HG03025 (cell line): ENCODE data around the gene TTC1.
"Not testable (repeated sequence)": the region's sequence is repeated elsewhere in the genome, so short reads cannot be mapped to it uniquely, and the experiment has no call there.

Experiments
- ATAC-seq: cut with Tn5 transposase; IDR thresholded peaks from one replicate; pipeline ENCODE4 v1.9.1; 2021; ENCODE audit warnings: mild to moderate bottlenecking, moderate library complexity; ENCODE audit not compliant: unreplicated experiment, low FRiP score

The TTC1 gene

DNA sequence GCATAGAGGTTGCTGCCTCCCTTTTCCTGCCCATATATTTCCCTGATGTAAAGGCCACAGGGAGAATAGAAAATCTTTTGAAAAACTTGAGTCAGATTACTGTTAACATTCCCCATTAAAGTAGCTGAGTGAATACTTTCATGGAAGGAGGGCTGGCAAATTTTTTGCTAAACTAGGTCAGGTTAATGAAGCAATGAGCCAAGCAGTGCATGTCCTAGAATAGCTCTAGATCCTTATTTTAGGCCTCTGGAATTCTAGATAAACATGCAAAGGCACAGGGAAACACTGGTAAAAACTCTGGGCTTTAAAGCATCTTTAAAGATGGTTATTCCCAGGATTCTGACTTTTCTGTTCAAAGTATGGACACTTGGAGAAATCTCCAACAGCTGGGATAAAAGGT is 27.9 kb downstream of the TTC1 start:
- no peak for ATAC-seq

DNA sequence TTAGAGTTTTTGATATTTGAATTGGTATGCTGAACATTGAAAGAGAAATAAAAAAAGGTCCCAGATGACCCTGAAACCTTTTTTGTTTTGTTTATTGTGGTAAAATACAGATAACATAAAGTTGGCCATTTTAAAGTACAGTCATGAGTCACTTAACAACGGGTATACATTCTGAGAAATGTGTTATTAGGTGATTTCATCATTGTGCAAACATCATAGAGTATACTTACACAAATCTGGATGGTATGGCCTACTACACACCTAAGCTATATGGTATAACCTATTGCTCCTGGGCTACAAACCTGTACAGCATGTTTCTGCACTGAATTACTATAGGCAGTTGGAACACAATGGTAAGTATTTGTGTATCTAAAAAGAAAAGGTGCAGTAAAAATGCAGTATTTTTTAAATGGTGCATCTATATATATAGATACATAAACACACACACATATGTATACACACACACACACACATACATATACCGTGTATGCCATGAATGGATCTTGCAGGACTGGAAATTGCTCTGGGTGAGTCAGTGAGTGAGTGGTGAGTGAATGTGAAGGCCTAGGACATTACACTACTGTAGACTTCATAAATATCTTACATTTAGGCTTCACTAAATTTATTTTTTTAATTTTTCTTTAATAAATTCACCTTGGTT is 31.0 kb downstream of the TTC1 start:
- no peak for ATAC-seq

DNA sequence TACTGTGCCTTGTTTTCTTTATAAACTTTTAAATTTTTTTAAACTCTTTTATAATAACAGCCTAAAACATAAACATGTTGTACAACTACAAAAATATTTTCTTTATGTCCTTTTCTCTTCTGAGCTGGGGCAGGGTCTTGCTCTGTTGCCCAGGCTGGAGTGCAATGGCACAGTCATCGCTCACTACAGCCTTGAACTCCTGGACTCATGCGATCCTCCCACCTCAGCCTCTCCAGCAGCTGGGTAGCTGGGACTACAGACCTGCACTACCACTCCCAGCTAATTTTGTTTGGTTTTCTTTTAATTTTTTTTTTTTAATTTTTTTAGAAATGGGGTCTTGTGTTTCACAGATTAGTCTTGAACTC is 31.5 kb downstream of the TTC1 start:
- no peak for ATAC-seq

DNA sequence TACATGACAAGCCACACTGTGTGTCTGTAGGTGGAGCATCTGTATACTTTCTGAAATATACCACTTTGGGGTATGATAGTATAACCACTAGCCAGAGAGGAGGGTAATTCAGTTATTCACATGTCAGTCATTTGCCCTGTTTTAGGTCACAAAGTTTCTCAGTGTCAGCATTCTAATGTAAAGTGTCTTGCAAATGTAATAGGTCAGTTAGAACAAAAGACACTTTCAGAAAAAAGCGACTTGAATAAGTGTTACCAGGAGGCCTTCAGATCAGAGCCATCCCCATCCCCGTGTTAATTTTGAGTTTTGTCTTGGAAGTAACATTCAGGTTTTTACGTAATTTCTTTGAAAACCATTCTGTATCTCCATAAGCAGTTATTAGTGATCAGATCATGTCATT is 33.7 kb downstream of the TTC1 start:
- ATAC-seq, result no peak

DNA sequence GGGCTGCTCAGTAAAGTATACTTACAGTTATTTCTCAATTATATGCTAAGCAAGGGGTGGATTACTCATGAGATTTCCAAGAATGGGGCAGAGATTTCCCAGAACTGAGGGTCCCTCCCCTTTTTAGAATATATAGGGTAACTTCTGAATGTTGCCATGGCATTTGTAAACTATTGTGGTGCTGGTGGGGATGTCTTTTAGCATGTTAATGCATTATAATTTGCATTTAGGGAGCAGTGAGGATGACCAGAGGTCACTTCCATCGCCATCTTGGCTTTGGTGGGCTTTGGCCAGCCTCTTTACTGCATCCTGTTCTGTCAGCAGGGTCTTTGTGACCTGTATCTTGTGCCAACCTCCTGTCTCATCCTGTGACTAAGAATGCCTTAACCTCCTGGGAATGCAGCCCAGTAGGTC is 35.5 kb downstream of the TTC1 start:
- no peak for ATAC-seq

DNA sequence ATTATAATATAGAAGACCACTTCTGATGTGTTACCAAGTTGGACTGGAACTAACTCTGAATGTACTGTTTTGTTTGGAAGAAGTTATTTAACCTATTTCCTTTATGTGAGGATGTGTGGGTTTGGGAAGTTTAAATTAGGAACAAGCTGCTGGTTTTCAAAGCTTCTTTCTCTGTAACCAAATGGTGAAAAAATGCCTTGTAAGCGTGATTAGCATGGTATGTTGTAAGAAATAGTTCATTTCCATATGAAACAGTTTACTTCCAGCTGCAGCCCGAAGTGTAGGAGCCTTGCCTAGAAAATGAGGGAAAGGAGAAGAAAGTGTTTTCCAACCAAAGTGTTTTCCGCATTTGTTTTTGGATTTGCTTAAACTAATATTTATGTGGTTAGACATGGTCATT is 36.0 kb downstream of the TTC1 start:
- ATAC-seq, result no peak

DNA sequence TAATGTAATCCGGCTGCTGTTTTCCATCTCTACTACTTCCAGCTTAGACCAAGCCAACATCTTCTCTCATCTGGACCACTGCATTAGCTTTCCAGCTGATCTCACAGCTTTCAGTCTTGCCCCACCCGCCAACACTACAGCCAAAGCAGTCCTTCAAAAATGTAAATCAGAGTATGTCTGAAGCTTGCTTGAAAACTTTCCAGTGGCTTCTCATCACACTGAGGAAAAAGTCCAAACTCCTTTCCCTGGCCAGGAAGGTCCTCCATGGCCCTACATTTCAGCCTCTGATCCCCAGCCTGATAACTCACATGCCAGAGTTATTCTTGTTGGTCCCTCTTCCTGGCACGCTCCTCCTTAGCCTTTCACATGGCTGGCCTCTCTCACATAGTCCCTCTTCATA is 38.5 kb downstream of the TTC1 start:
- ATAC-seq, result no peak

DNA sequence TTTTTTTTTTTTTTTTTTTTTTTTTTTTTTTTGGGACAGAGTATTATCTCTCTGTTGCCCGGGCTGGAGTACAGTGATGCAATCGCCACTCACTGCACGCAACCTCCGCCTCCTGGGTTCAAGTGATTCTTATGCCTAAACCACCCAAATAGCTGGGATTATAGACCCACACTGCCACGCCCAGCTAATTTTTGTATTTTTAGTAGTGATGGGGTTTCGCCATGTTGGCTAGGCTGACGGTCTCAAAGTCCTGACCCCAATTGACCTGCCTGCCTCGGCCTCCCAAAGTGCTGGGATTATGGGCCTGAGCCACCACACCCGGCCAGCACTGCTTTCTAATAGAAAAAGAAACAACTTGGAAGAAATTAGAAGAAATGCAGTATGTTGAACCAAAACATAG is 39.2 kb downstream of the TTC1 start:
- ATAC-seq, result no peak

DNA sequence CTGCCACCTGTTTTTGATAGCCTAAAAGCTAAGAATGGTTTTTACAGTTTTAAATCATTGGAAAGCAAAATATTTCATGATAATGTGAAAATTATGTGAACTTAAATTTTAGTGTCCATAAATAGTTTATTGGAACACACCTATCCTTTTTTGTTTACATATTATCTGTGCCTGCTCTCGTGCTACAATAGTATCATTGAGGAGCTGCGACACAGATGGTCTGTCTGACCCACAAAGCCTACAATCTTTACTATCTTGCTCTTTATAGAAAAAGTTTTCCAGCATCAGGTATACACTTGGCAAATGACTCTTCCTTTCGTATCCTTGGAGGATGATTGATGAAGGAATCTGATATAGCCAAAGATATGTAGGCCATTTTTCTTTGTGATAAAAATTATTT is 40.2 kb downstream of the TTC1 start:
- ATAC-seq, result no peak

DNA sequence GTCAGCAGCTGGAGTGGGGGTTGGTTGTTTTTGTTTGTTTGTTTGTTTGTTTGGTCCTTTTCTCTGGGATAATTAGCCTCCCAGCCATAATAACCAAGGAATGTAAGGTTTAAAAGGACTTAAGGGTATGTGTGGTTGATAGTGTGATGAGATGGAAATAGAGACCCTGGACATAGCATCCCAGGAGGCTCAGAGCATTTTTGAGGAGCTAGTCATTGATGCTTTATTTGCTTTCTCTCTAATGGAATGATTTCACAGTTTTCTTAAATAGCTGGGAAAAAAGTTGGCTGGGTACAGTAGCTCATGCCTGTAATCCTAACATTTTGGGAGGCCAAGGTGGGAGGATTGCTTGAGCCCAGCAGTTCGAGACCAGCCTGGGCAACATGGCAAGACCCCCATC is 45.1 kb downstream of the TTC1 start:
- ATAC-seq, result no peak

DNA sequence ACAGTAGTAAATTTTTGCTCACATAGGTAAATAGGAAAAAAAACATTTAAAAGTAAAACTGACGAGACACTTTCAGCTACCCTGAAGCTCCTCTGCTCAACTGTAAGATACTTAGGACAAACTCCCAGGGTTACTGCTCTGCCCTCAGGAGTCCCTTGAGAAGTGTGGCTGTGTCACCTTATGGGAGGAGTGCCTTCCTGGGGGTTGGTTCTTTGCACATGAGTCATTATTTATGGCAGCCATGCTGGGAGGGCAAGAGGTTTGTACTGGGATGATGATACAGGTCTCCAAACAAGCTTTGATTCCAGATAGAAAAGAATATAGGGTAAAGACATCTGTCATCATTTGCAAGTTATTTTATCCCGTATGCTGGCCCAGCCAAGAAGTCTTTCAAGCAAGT is 45.9 kb downstream of the TTC1 start:
- ATAC-seq, result no peak

DNA sequence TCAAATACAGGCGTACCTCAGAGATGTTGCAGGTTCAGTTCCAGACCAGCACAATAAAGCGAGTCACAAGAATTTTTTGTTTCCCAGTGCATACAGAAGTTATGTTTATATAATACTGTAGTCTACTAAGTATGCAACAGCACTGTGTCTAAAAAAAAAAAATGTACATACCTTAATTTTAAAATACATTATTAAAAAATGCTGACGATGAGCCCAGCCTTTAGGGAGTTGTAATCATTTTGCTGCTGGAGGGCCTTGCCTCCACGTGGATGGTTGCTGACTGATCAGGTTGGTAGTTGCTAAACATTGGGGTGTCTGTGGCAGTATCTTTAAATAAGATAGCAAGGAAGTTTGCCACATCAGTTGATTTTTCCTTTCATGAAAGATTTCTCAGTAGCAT is 48.3 kb downstream of the TTC1 start:
- ATAC-seq, result no peak

GRCh38 chr5:160060001-160060400 is 51.1 kb downstream of the TTC1 start:
- ATAC-seq, result no peak

DNA sequence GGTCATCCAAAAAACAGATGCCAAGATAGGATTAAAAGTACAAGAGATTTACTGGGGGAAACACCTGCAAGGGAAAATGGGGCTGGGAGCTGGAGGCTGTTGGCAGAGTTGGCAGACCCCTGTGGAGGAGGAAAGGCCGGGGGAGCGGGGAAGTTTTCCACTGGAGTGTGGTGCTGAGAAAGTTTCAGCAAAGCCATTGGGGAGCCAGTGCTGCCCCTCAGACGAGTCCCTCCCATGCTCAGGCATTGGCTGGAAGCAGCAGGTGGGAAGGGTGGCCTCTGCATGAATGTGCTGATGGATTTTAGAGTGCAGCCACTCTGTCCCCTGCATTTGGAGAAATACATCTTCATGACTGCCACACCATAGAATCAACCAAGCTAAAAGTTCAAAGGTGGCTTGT is 52.8 kb downstream of the TTC1 start:
- no peak for ATAC-seq

DNA sequence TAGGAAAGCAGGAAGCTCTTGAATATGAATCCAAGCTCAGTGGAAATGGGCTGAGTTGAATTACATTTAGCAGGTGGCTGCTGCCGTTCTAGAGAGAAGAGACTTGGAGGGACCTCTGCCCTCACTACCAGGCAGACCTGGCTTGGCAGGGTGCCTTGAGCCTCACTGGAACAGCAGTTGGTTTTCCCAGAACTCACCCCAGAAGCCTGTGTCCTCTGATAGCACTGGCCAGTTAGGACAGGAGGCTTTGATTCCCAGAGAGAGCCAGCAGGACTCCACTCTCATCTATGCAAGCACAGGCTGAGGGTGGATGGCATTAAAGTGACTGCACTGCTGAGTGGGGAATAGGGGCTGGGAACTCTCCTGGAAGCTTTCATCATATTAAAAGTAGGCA is 55.5 kb downstream of the TTC1 start:
- no peak for ATAC-seq

DNA sequence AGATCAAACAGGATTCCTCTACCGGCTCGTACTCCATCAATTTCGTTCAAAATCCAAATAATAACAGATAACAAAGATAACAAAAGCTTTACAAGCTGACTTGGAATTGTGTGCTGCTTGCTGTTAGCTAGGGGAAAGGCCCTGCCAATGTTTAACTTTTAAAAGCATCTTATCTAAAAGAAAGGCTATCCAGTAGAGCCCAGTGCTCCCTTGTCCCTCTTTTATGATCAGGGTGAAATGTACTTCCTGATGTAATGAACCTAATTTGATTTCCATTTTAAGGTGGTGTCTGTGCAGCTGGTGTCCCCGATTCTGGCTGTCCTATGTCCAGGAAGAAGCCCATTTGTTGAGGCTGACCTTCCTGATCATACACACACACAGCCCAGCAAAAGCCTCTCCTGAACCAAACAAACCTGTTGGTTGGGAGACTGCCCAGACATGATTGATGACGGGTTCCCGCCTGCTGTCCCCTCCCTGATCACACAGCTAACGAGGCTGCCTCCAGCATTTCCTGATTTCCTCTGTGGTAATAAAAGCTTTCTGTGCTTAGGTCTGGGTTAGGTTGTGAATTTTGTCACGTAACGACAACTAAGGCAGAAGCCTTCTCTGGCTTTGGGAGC is 56.2 kb downstream of the TTC1 start:
- no peak for ATAC-seq

- ATAC-seq, result not testable (repeated sequence)
Observed at GRCh38 chr5:160069120-160069519, 60.2 kb downstream of the TTC1 start.

DNA sequence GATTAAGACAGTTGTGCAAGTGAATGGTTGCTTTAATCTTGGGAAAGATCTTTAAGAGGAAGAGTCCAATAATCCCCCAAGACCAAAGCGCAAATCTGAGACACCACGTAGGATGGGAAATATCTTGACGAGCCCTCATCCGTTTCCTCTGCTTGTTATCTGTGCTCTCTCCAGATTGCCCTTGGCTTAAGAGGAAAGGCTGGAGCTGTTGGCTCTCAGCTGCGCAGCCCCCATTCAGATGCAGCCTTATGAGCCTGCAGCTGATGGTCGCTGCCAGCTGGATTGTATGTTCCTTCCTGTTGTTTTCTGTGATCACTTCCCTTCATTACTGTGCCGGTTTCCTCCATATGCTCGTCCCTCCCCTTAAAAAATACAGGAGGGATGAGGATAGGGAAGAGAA is 62.6 kb downstream of the TTC1 start:
- ATAC-seq, result no peak

DNA sequence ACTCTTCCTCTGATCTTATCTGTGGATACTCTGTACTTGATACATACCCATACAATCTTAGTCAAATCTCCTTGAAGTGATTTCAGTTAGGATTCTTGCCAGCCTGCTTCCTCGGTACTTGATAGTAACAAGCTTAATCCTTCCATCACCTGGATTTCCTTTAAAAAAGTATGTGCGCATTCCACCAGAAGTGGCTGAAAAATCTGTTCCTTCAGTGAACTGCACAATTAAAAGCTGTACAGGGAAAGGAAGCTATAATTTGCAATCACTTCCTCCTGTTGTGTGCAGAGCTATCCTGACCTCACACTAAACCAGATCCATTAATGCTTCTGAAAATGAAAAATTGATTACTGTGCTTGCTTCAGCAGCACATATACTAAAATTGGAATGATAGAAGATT is 63.0 kb downstream of the TTC1 start:
- ATAC-seq, result no peak

DNA sequence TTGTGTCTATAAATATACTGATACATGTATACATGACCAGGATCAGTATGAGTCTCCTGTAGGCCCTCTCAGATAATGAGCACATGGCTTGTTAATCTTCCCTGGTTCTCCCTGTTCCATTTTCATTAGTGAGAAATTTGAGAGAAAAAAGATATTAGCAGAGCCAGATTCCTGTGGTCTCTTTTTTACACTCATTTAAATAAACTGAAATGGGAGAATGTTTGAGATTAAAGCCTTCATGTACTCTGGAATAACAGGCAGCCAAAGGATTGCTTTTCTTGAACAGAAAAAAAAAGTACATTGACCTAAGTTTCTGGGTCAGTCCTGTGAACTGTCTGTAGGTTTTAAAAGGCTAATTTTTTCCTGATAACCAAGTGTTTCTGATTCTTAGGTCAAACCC is 66.1 kb downstream of the TTC1 start:
- ATAC-seq, result no peak

- ATAC-seq, result no peak
Observed at GRCh38 chr5:160076997-160077396, 68.1 kb downstream of the TTC1 start.

GRCh38 chr5:160079753-160080152 is 70.8 kb downstream of the TTC1 start:
- no peak for ATAC-seq

- ATAC-seq, result no peak
Observed at GRCh38 chr5:160081495-160081894, 72.6 kb downstream of the TTC1 start.
